ENCODE results near the gene CDH23. TPM values are rescaled to one million over a fixed set of nuclear protein-coding genes. Genes with fewer than 3 reads are reported as not detected.

The CDH23 gene
- total RNA-seq, 2 donors from 2014 or later = 3.9 to 74.8 TPM

DNA sequence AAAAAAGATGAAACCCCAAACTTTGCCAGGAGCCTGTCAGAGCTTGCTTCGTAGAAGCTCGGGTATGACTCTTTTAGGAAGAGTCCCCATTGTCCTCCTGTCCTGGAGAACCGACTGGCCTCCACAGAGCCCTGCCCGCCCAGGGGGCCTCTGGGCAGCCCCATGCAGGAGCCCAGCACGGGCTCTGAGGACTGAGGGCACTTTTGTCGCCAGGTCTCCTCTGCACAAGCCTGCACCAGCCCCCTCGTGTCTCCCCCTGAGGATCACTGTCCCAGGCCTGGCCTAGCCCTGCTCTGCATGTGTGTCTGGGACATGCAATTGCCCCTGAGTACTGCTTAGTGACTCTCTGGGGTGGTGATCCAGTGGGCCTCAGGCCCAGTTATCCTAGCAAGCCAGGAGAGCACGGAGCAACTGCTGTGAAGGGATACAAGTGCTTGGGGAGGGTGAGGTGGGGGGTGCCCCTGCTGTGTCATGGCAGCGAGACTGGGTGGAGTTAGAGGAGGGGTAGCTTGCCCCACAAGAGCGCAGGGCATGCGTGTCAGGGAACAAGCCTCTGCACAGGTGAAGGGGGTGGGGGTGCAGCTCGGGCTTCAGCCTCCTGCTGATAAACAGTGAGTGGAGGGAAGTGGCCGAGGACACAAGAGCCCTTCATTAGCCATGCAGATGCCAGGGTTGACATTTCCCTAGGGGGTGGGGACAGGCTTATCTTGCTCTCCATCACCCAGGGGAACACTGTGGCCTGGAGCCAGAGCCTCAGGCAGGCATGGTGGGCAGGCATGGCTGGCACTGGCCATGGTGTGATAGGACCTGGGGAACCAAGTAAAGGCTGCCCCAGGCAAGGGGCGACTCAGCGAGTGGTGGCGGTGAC, 179.4 kb downstream of the CDH23 start:
- Histone ChIP-seq H3K9me3 (no peaks in the 10 kb centered on the region), H3K4me1 (replicated peaks) (no peaks in the 10 kb centered on the region), H3K27ac (no peak overlapping the region), H3K36me3 (no peaks in the 10 kb centered on the region), H3K27me3 (replicated peaks; ENCODE audit: insufficient read depth) (no peaks in the 10 kb centered on the region), H3K4me3 (no peak overlapping the region)
- TF ChIP-seq, protein P1, sequence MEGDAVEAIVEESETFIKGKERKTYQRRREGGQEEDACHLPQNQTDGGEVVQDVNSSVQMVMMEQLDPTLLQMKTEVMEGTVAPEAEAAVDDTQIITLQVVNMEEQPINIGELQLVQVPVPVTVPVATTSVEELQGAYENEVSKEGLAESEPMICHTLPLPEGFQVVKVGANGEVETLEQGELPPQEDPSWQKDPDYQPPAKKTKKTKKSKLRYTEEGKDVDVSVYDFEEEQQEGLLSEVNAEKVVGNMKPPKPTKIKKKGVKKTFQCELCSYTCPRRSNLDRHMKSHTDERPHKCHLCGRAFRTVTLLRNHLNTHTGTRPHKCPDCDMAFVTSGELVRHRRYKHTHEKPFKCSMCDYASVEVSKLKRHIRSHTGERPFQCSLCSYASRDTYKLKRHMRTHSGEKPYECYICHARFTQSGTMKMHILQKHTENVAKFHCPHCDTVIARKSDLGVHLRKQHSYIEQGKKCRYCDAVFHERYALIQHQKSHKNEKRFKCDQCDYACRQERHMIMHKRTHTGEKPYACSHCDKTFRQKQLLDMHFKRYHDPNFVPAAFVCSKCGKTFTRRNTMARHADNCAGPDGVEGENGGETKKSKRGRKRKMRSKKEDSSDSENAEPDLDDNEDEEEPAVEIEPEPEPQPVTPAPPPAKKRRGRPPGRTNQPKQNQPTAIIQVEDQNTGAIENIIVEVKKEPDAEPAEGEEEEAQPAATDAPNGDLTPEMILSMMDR (IDR thresholded peaks at IDR 0.05) = no peak
- TF ChIP-seq POLR2AphosphoS5 (IDR thresholded peaks at IDR 0.05) (no peak), POLR2A (IDR thresholded peaks at IDR 0.05) (no peak)
- DNase-seq (ENCODE audit: low spot score) = no peak
- intact Hi-C loops (cut with DNase I) = loop anchor here (10.0 kb wide), 1 partner anchor 261 kb away; the partner anchor contains the start of gene SLC29A3
- 64% methylated on average over 16 of the region's 16 CpGs for WGBS

DNA sequence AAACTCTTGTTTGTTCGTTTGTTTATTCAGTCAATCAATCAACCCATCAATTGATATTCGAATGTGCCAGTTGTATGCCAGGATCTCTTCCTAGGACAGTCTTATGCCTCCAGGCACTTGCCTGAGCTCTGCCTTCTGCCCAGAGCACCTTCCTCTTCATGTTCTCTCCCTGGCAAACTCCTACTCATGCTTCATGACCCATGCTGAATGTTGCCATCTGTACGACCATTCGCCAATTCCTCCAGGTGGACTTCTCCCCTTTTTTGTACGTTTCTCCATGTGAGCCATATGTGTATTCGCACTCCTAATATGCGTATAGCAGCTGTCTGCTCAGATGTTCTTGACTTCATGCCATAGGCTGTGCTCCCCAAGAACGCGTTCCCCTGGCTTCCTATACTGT, 180.1 kb downstream of the CDH23 start:
- no peak for DNase-seq (ENCODE audit: low spot score)
- TF ChIP-seq POLR2AphosphoS5 (IDR thresholded peaks at IDR 0.05) (no peak), POLR2A (IDR thresholded peaks at IDR 0.05) (no peak)
- TF ChIP-seq, protein P1 (IDR thresholded peaks at IDR 0.05) = no peak
- Histone ChIP-seq H3K27me3 (replicated peaks; ENCODE audit: insufficient read depth) (no peaks in the 10 kb centered on the region), H3K4me1 (replicated peaks) (no peaks in the 10 kb centered on the region), H3K4me3 (no peak overlapping the region), H3K27ac (no peak overlapping the region), H3K9me3 (no peaks in the 10 kb centered on the region), H3K36me3 (no peaks in the 10 kb centered on the region)
- 95% methylated on average over 9 of the region's 9 CpGs for WGBS
- intact Hi-C loops (cut with DNase I) = loop anchor here (10.0 kb wide), 1 partner anchor 262 kb away; the partner anchor contains the start of gene SLC29A3

DNA sequence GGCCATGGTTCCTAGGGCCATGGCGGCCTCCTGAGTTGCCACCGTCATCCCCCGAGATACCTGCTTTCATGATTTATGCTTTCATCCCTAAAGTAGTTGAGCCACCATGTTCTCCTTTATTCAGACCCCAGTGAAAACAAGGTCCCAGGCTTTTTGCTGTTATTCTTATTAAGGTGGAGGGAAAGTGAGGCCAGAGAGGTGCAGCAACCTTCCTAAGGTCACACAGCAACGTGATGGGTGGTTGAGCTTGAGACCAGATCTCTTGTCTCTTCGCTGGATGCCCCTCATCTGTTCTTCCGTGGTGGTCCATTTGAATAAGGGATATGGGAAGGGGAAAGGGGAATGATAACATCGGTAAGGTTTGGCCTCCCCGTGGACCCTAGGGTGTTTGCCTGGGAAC, 180.6 kb downstream of the CDH23 start:
- Histone ChIP-seq H3K27me3 (replicated peaks; ENCODE audit: insufficient read depth) (no peaks in the 10 kb centered on the region), H3K27ac (no peak overlapping the region), H3K4me3 (no peak overlapping the region), H3K4me1 (replicated peaks) (no peaks in the 10 kb centered on the region), H3K36me3 (no peaks in the 10 kb centered on the region), H3K9me3 (no peaks in the 10 kb centered on the region)
- no peak for DNase-seq (ENCODE audit: low spot score)
- intact Hi-C loops (cut with DNase I) = loop anchor here (10.0 kb wide), 1 partner anchor 263 kb away; the partner anchor contains the start of gene SLC29A3
- TF ChIP-seq POLR2A (IDR thresholded peaks at IDR 0.05) = no peak
- TF ChIP-seq, protein P1 (IDR thresholded peaks at IDR 0.05) = no peak
- TF ChIP-seq POLR2AphosphoS5 (IDR thresholded peaks at IDR 0.05) = no peak
- 94% methylated on average over 8 of the region's 8 CpGs for WGBS

DNA sequence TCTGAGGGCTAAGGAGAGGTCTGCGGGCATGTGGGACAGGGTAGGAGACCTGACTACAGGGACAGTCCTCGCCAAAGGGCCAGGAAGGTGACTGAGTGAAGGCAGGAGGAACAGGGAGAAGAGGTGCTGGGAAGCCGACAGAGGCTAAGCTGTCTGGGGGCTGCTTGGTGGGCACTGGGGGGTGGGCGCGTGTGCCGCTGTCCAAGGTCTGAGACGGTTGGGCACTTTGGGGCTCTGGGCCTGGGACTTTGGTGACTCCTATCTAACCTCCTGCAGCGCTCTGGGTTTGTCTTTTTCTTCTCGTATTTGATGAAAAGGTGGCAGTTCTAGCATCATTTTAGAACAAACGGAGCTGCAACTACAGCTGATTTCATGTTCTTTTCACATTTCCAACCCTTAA, 181.3 kb downstream of the CDH23 start:
- Histone ChIP-seq H3K4me1 (replicated peaks) (no peaks in the 10 kb centered on the region), H3K9me3 (no peaks in the 10 kb centered on the region), H3K4me3 (no peak overlapping the region), H3K36me3 (no peaks in the 10 kb centered on the region), H3K27me3 (replicated peaks; ENCODE audit: insufficient read depth) (no peaks in the 10 kb centered on the region), H3K27ac (no peak overlapping the region)
- intact Hi-C loops (cut with DNase I) = loop anchor here (10.0 kb wide), 1 partner anchor 263 kb away; the partner anchor contains the start of gene SLC29A3
- 93% methylated on average over 10 of the region's 10 CpGs for WGBS
- DNase-seq (ENCODE audit: low spot score) = no peak
- TF ChIP-seq, protein P1 (IDR thresholded peaks at IDR 0.05) = no peak
- TF ChIP-seq POLR2A (IDR thresholded peaks at IDR 0.05) (no peak), POLR2AphosphoS5 (IDR thresholded peaks at IDR 0.05) (no peak)
